HEK293T (cell line): ENCODE measurements around the gene SEPTIN1.

Source experiments
- BHLHE40 ChIP-seq: fragments of 450-650 bp; IDR thresholded peaks from 2 replicates; pipeline ENCODE4 v1.6.1; 2016; ENCODE audit warnings: mild to moderate bottlenecking, moderate library complexity, borderline replicate concordance
- ELF4 ChIP-seq: fragments of 450-650 bp; IDR thresholded peaks from 2 replicates; pipeline ENCODE4 v1.6.1; 2017; ENCODE audit warnings: antibody characterized with exemption
- FOXA1 ChIP-seq: fragments of 450-650 bp; IDR thresholded peaks from 2 replicates; pipeline ENCODE4 v1.6.1; 2016; ENCODE audit warnings: mild to moderate bottlenecking
- FOXK2 ChIP-seq: fragments of 450-650 bp; IDR thresholded peaks from 2 replicates; pipeline ENCODE4 v1.6.1; 2016; ENCODE audit warnings: mild to moderate bottlenecking
- FOXM1 ChIP-seq: fragments of 450-650 bp; IDR thresholded peaks from 2 replicates; pipeline ENCODE4 v1.6.1; 2017; ENCODE audit warnings: mild to moderate bottlenecking, borderline replicate concordance
- HDGF ChIP-seq: fragments of 450-650 bp; IDR thresholded peaks from 2 replicates; pipeline ENCODE4 v1.6.1; 2017; ENCODE audit warnings: antibody characterized with exemption, borderline replicate concordance
- L3MBTL2 ChIP-seq: fragments of 450-650 bp; conservative IDR thresholded peaks from 2 replicates; pipeline ENCODE4 v1.6.1; 2016; ENCODE audit warnings: mild to moderate bottlenecking
- LEF1 ChIP-seq: fragments of 450-650 bp; IDR thresholded peaks from 2 replicates; pipeline ENCODE4 v1.6.1; 2017; ENCODE audit warnings: mild to moderate bottlenecking, borderline replicate concordance
- NFRKB ChIP-seq: fragments of 450-650 bp; IDR thresholded peaks from 2 replicates; pipeline ENCODE4 v1.6.1; 2016; ENCODE audit warnings: mild to moderate bottlenecking, moderate library complexity
- PKNOX1 ChIP-seq: fragments of 450-650 bp; IDR thresholded peaks from 2 replicates; pipeline ENCODE4 v1.6.1; 2016
- SP1 ChIP-seq: fragments of 450-650 bp; IDR thresholded peaks from 2 replicates; pipeline ENCODE4 v1.6.1; 2017
- SUZ12 ChIP-seq: fragments of 450-650 bp; IDR thresholded peaks from 2 replicates; pipeline ENCODE4 v1.6.1; 2016; ENCODE audit warnings: mild to moderate bottlenecking
- TARDBP ChIP-seq: fragments of 450-650 bp; IDR thresholded peaks from 2 replicates; pipeline ENCODE4 v1.6.1; 2016

DNA sequence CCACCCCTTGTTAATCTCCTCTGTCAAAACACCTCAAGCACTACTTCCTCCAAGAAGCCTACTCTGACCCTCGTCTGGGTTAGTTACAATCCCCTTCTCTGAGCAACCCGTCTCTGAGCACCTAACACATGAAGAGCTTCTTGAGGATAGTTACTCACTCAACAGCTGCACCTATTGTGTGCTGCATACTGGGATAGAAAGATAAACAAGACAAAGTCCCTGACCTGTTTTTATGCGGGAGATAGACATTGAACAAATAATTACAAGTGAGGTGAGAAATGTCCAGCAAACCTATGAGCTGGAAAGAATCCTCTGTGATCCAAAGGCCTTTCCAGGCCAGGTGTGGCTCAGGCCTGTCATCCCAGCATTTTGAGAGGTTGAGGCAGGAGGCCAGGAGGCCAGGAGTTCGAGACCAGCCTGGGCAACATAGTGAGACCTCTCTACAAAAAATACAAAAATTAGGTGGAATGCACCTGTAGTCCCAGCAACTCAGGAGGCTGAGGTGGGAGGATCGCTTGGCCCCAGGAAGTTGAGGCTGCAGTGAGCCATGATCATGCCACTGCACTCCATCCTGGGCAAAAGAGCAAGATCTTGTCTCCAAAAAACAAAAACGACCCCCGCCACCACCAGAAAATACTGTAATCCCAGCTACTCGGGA is 19.5 kb upstream of the SEPTIN1 start:
- TF ChIP-seq BHLHE40 (no peak), TARDBP (no peak), NFRKB (no peak), LEF1 (no peak), PKNOX1 (no peak), FOXA1 (no peak), FOXK2 (no peak), ELF4 (no peak), SUZ12 (no peak), FOXM1 (no peak), L3MBTL2 (no peak), SP1 (no peak), HDGF (no peak)
